ENCODE data around the gene PRDM12.

DNA sequence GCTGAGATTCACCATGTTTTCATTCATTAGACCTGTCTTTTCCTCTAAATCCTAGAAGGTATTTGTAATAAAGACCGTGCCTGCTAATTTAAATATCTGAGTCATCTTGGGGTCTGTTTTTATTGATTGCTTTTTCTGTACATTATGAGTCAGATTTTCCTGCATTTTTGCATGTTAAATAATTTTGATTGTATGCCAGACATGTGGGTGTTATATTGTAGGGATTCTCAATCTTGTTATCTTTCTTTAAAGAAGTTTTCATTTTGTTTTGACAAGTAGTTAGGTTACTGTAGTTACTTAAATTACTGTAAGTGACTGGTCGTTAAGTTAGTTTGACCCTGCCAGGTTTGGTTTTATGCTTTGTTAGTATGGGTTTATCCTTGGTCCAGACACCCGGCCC, 64.3 kb downstream of the PRDM12 start:
- TF ChIP-seq, protein P1, sequence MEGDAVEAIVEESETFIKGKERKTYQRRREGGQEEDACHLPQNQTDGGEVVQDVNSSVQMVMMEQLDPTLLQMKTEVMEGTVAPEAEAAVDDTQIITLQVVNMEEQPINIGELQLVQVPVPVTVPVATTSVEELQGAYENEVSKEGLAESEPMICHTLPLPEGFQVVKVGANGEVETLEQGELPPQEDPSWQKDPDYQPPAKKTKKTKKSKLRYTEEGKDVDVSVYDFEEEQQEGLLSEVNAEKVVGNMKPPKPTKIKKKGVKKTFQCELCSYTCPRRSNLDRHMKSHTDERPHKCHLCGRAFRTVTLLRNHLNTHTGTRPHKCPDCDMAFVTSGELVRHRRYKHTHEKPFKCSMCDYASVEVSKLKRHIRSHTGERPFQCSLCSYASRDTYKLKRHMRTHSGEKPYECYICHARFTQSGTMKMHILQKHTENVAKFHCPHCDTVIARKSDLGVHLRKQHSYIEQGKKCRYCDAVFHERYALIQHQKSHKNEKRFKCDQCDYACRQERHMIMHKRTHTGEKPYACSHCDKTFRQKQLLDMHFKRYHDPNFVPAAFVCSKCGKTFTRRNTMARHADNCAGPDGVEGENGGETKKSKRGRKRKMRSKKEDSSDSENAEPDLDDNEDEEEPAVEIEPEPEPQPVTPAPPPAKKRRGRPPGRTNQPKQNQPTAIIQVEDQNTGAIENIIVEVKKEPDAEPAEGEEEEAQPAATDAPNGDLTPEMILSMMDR (IDR thresholded peaks at IDR 0.05), result no peak
- TF ChIP-seq EZH2 (IDR thresholded peaks at IDR 0.05; ENCODE audit: borderline replicate concordance, insufficient read depth, low read depth, low read length, poor library complexity, severe bottlenecking), result no peak
